SK-N-MC (cell line): ENCODE measurements around the gene RAPGEF2.

Experiments
- DNase-seq: peaks from one replicate; pipeline ENCODE4 v3.0.0-alpha.2; 2011; ENCODE audit warnings: low read depth, low spot score
- H3K27ac ChIP-seq: fragments of 200-600 bp; sonication (generic); 2 replicates; pipeline ENCODE4 v1.5.1; 2016; ENCODE audit warnings: mixed run types
- H3K36me3 ChIP-seq: fragments of 200-600 bp; sonication (generic); 2 replicates; pipeline ENCODE4 v1.6.1; 2017; ENCODE audit warnings: antibody characterized with exemption, low read length, mixed read lengths; ENCODE audit not compliant: insufficient read depth
- H3K4me3 ChIP-seq: fragments of 200-600 bp; sonication (generic); 2 replicates; pipeline ENCODE4 v1.5.1; 2016
- H3K9ac ChIP-seq: fragments of 200-600 bp; sonication (generic); 2 replicates; pipeline ENCODE4 v1.8.0; 2017; ENCODE audit warnings: mixed run types, mixed read lengths; ENCODE audit not compliant: insufficient read length
- H3K9me3 ChIP-seq: fragments of 200-600 bp; sonication (generic); 2 replicates; pipeline ENCODE4 v1.6.1; 2017; ENCODE audit warnings: low read depth, mild to moderate bottlenecking, antibody characterized with exemption, low read length, moderate library complexity, mixed read lengths
- EZH2 ChIP-seq: fragments of 200-600 bp; sonication (generic); IDR thresholded peaks from one replicate; pipeline ENCODE4 v1.6.1; 2017; ENCODE audit warnings: antibody characterized with exemption
- FOXP2 ChIP-seq: optimal IDR thresholded peaks from 2 replicates; pipeline ENCODE3; 2011; ENCODE audit warnings: mild to moderate bottlenecking, moderate library complexity; ENCODE audit not compliant: insufficient read depth; ENCODE audit errors: extremely low read length, control extremely low read depth
- POLR2AphosphoS5 ChIP-seq: IDR thresholded peaks from 2 replicates; pipeline ENCODE4 v1.6.1; 2012; ENCODE audit warnings: mild to moderate bottlenecking, low read depth, low read length, borderline replicate concordance

RAPGEF2 gene

DNA sequence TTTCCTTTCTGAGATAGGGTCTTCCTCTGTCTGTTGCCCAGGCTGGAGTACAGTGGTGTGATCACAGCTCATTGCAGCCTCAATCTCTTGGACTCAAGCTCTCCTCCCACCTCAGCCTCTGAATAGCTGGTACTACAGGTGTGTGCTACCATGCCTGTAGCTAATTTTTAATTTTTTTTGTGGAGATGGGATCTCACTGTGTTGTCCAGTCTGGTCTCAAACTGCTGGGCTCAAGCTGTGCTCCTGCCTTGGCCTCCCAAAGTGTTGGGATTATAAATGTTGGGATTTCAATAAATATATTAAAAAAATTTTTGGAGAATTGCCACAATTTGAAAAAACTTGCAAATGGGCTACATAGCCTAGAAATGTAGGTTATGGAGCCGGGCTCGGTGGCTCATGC is 18.5 kb downstream of the RAPGEF2 start:
- TF ChIP-seq FOXP2 (no peak), POLR2AphosphoS5 (no peak), EZH2 (no peak)
- no peaks in the 10 kb centered on the region for H3K9me3 ChIP-seq
- no peak overlapping the region for H3K9ac ChIP-seq
- no peak overlapping the region for H3K4me3 ChIP-seq
- H3K36me3 ChIP-seq = no peaks in the 10 kb centered on the region
- DNase-seq = no peak
- no peak overlapping the region for H3K27ac ChIP-seq

GRCh38 chr4:159126716-159127115 is 23.8 kb downstream of the RAPGEF2 start:
- no peak for DNase-seq
- no peaks in the 10 kb centered on the region for H3K36me3 ChIP-seq
- no peaks in the 10 kb centered on the region for H3K9me3 ChIP-seq
- no peak overlapping the region for H3K27ac ChIP-seq
- TF ChIP-seq POLR2AphosphoS5 = no peak
- no peak for TF ChIP-seq EZH2
- TF ChIP-seq FOXP2 = no peak
- H3K4me3 ChIP-seq = no peak overlapping the region
- no peak overlapping the region for H3K9ac ChIP-seq

GRCh38 chr4:159127745-159128518 is 25.1 kb downstream of the RAPGEF2 start:
- no peak overlapping the region for H3K4me3 ChIP-seq
- TF ChIP-seq POLR2AphosphoS5 = no peak
- DNase-seq = no peak
- no peaks in the 10 kb centered on the region for H3K9me3 ChIP-seq
- no peak overlapping the region for H3K9ac ChIP-seq
- H3K36me3 ChIP-seq = no peaks in the 10 kb centered on the region
- no peak overlapping the region for H3K27ac ChIP-seq

DNA sequence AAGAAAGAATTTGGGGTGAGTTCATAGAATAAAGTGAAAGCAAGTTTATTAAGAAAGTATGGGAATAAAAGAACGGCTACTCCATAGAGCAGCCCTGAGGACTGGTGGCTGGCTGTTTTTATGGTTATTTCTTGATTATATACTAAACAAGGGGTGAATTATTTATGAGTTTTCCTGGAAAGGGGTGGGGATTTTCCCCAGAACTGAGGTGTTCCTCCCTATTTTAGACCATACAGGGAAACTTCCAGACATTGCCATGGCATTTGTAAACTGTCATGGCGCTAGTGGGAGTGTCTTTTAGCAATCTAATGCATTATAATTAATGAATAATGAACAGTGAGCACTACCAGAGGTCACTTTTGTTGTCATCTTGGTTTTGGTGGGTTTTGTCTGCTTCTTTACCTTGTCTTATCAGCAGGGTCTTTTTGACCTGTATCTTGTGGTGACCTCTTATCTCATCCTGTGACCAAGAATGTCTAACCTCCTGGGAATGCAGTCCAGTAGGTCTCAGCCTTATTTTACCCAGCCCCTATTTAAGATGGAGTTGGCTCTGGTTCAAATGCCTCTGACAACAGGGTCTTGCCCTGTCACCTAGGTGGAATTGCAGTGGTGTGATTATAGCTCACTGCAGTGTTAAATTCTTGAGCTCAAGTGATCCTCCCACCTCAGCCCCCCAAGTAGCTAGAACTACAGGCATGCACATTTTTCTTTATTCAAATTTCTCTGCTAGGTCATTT is 27.1 kb downstream of the RAPGEF2 start:
- TF ChIP-seq POLR2AphosphoS5 (no peak), EZH2 (no peak), FOXP2 (no peak)
- Histone ChIP-seq H3K9ac (no peak overlapping the region), H3K27ac (no peak overlapping the region), H3K4me3 (no peak overlapping the region), H3K9me3 (no peaks in the 10 kb centered on the region), H3K36me3 (no peaks in the 10 kb centered on the region)
- DNase-seq = no peak

DNA sequence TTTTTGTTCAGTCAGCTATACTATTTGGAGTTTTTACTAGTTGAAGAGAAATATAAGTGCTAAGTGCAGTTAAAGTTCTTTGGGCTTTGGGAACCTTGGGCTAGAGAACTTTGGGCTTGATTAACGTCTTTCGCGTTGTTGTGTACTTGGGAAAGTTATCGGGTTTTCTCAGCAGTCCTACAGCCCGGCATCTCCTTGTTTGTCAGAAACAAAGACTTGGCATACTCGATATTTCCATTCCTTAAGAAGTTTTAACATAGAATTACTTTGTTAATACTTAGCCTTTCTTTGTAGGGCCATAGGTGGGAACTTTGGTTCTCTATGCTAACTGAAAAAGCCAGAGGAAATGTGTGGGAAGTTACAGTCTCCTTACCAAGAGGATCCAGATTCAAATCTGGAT is 28.7 kb downstream of the RAPGEF2 start:
- no peaks in the 10 kb centered on the region for H3K9me3 ChIP-seq
- TF ChIP-seq EZH2 = no peak
- TF ChIP-seq POLR2AphosphoS5 = no peak
- TF ChIP-seq FOXP2 = no peak
- no peak overlapping the region for H3K4me3 ChIP-seq
- H3K27ac ChIP-seq = no peak overlapping the region
- H3K36me3 ChIP-seq = no peaks in the 10 kb centered on the region
- H3K9ac ChIP-seq = no peak overlapping the region
- DNase-seq = no peak

DNA sequence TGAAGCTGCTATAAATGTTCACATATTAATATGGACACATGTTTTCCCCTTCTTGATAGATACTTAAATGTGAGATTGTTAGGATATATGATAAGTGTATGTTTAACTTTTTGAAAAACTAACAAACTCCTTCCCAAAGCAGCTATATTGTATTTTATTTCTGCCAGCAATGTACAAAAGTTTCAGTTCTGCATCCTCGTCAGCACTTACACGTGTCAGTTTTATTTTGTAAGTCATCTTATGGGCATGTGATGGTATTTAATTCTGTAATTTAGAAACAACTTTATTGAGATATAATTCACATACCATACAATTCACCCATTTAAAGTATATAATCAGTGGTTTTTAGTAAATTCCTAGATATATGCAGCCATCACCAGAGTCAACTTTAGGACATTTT is 31.6 kb downstream of the RAPGEF2 start:
- Histone ChIP-seq H3K27ac (no peak overlapping the region), H3K9me3 (no peaks in the 10 kb centered on the region), H3K9ac (no peak overlapping the region), H3K36me3 (no peaks in the 10 kb centered on the region), H3K4me3 (no peak overlapping the region)
- TF ChIP-seq POLR2AphosphoS5 (no peak), EZH2 (no peak), FOXP2 (no peak)
- DNase-seq = no peak

- no peak overlapping the region for H3K9ac ChIP-seq
- no peaks in the 10 kb centered on the region for H3K9me3 ChIP-seq
- H3K27ac ChIP-seq = no peak overlapping the region
- H3K4me3 ChIP-seq = no peak overlapping the region
- TF ChIP-seq POLR2AphosphoS5 = no peak
- no peaks in the 10 kb centered on the region for H3K36me3 ChIP-seq
- no peak for DNase-seq
Measured at GRCh38 chr4:159137176-159137575, 34.3 kb downstream of the RAPGEF2 start.

GRCh38 chr4:159138436-159138835 is 35.6 kb downstream of the RAPGEF2 start:
- H3K27ac ChIP-seq = no peak overlapping the region
- TF ChIP-seq FOXP2 (no peak), EZH2 (no peak), POLR2AphosphoS5 (no peak)
- H3K9ac ChIP-seq = no peak overlapping the region
- H3K4me3 ChIP-seq = no peak overlapping the region
- no peaks in the 10 kb centered on the region for H3K9me3 ChIP-seq
- no peak for DNase-seq
- H3K36me3 ChIP-seq = no peaks in the 10 kb centered on the region
